Neutrophil (primary cell): Measurements from ENCODE around the gene AGPS.

Experiments
- H3K27ac ChIP-seq: fragments of 200-600 bp; sonication (generic); 2 replicates; pipeline ENCODE4 v1.5.1; 2016; ENCODE audit warnings: mild to moderate bottlenecking, moderate library complexity
- H3K27me3 ChIP-seq: fragments of 200-600 bp; sonication (generic); 2 replicates; pipeline ENCODE4 v1.6.0; 2016; ENCODE audit warnings: mild to moderate bottlenecking
- H3K36me3 ChIP-seq: fragments of 200-600 bp; sonication (generic); 2 replicates; pipeline ENCODE4 v1.5.1; 2017
- H3K4me1 ChIP-seq, 2 experiments: fragments of 200-600 bp in 1 of 2; sonication (generic) in 1 of 2; 1 replicate in 1 of 2; 2 replicates in 1 of 2; pipeline versions ENCODE4 v1.5.1 to v1.6.1; 2013 to 2016; ENCODE audit warnings: low read depth in 1 of 2, low read length in 1 of 2, mild to moderate bottlenecking in 1 of 2, moderate library complexity in 1 of 2; ENCODE audit not compliant: control insufficient read depth in 1 of 2, insufficient read depth in 1 of 2
- H3K4me3 ChIP-seq, 2 experiments: fragments of 200-600 bp in 1 of 2; sonication (generic) in 1 of 2; 1 replicate in 1 of 2; 2 replicates in 1 of 2; pipeline ENCODE4 v1.5.1; 2013 to 2016; ENCODE audit warnings: low read depth in 1 of 2, low read length in 1 of 2, mild to moderate bottlenecking in 1 of 2, moderate library complexity in 1 of 2
- H3K9me3 ChIP-seq: fragments of 200-600 bp; sonication (generic); 2 replicates; pipeline ENCODE4 v1.5.1; 2016
- TF ChIP-seq, protein P1 (sequence below): fragments of 200-600 bp; sonication (generic); IDR thresholded peaks from 2 replicates; pipeline ENCODE4 v1.5.1; 2016; ENCODE audit warnings: antibody characterized with exemption

AGPS gene

DNA sequence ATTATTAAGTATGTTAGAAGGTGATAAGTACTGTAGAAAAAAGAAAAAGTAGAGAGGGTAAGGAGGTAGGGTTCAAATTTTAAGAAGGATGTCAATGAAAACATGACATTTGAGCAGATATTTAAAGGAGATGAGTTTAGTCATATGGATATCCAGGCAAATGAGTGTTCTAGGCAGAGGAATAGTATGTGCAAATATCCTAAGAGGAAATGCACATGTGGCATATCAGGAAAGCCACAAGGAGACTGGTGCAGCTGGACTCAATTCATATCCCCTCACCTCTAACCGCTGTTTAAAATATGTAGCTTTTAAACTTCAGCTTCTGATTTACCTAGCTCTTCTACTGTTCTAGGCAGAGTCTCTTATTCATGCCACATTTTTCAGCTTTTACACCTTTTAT lies 9.5 kb downstream of the AGPS start:
- no peaks in the 10 kb centered on the region for H3K9me3 ChIP-seq
- no peak overlapping the region for H3K27ac ChIP-seq
- peaks cover 59 to 76% of the 10 kb centered on the region in 2 experiments for H3K4me1 ChIP-seq
- H3K36me3 ChIP-seq = no peaks in the 10 kb centered on the region
- no peaks in the 10 kb centered on the region for H3K27me3 ChIP-seq
- H3K4me3 ChIP-seq = no peak overlapping the region
- TF ChIP-seq, protein P1, sequence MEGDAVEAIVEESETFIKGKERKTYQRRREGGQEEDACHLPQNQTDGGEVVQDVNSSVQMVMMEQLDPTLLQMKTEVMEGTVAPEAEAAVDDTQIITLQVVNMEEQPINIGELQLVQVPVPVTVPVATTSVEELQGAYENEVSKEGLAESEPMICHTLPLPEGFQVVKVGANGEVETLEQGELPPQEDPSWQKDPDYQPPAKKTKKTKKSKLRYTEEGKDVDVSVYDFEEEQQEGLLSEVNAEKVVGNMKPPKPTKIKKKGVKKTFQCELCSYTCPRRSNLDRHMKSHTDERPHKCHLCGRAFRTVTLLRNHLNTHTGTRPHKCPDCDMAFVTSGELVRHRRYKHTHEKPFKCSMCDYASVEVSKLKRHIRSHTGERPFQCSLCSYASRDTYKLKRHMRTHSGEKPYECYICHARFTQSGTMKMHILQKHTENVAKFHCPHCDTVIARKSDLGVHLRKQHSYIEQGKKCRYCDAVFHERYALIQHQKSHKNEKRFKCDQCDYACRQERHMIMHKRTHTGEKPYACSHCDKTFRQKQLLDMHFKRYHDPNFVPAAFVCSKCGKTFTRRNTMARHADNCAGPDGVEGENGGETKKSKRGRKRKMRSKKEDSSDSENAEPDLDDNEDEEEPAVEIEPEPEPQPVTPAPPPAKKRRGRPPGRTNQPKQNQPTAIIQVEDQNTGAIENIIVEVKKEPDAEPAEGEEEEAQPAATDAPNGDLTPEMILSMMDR = no peak

GRCh38 chr2:177403838-177404237 lies 11.3 kb downstream of the AGPS start:
- Histone ChIP-seq H3K27me3 (no peaks in the 10 kb centered on the region), H3K9me3 (no peaks in the 10 kb centered on the region), H3K36me3 (no peaks in the 10 kb centered on the region), H3K4me3 (no peak overlapping the region), H3K27ac (peak overlapping the region; percentile 55), H3K4me1 (peaks cover 59 to 76% of the 10 kb centered on the region in 2 experiments)
- TF ChIP-seq, protein P1 = no peak

- no peaks in the 10 kb centered on the region for H3K36me3 ChIP-seq
- H3K27me3 ChIP-seq = no peaks in the 10 kb centered on the region
- no peak overlapping the region for H3K4me3 ChIP-seq
- H3K9me3 ChIP-seq = no peaks in the 10 kb centered on the region
- peak overlapping the region; percentile 55 for H3K27ac ChIP-seq
- TF ChIP-seq, protein P1 = no peak
- H3K4me1 ChIP-seq = peaks cover 55 to 72% of the 10 kb centered on the region in 2 experiments
Measured at GRCh38 chr2:177404243-177404642, 11.7 kb downstream of the AGPS start.

GRCh38 chr2:177405029-177405692 lies 12.6 kb downstream of the AGPS start:
- H3K27me3 ChIP-seq = no peaks in the 10 kb centered on the region
- H3K4me1 ChIP-seq = peaks cover 51 to 63% of the 10 kb centered on the region in 2 experiments
- H3K27ac ChIP-seq = peak overlapping the region; percentile 55
- no peaks in the 10 kb centered on the region for H3K36me3 ChIP-seq
- TF ChIP-seq, protein P1 = no peak
- H3K9me3 ChIP-seq = no peaks in the 10 kb centered on the region
- no peak overlapping the region for H3K4me3 ChIP-seq

DNA sequence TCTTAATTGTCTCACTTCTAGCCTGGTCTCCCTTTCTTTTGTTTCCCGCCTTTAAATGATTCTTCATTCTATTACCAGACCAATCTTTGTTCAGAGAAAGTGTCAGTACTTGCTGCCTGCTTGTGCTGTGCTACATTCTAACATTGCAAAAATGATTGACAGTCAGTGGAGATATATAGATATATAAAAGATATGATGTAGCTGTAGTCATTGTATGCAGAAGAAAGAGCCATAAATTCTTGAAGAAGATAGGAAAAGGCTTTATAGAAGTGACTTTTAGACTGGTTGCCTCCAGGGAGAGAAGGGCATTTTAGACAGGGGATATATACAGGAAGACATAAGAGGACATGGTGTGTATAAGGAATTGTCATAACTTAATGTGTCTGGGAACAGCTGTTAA lies 13.6 kb downstream of the AGPS start:
- H3K9me3 ChIP-seq = no peaks in the 10 kb centered on the region
- no peak overlapping the region for H3K4me3 ChIP-seq
- H3K27ac ChIP-seq = peak overlapping the region; percentile 57
- H3K27me3 ChIP-seq = no peaks in the 10 kb centered on the region
- TF ChIP-seq, protein P1 = no peak
- H3K36me3 ChIP-seq = no peaks in the 10 kb centered on the region
- peaks cover 51 to 59% of the 10 kb centered on the region in 2 experiments for H3K4me1 ChIP-seq
